GM12872 (cell line): Measurements from ENCODE around the gene MYOG.

Experiments
- TF ChIP-seq, protein P1 (sequence below): IDR thresholded peaks from 3 replicates; pipeline ENCODE4 v1.5.1; 2011; ENCODE audit warnings: low read depth, mild to moderate bottlenecking, low read length, moderate library complexity; ENCODE audit not compliant: insufficient read depth

Gene MYOG

GRCh38 chr1:203128431-203128715, 42.6 kb upstream of the MYOG start:
- TF ChIP-seq, protein P1, sequence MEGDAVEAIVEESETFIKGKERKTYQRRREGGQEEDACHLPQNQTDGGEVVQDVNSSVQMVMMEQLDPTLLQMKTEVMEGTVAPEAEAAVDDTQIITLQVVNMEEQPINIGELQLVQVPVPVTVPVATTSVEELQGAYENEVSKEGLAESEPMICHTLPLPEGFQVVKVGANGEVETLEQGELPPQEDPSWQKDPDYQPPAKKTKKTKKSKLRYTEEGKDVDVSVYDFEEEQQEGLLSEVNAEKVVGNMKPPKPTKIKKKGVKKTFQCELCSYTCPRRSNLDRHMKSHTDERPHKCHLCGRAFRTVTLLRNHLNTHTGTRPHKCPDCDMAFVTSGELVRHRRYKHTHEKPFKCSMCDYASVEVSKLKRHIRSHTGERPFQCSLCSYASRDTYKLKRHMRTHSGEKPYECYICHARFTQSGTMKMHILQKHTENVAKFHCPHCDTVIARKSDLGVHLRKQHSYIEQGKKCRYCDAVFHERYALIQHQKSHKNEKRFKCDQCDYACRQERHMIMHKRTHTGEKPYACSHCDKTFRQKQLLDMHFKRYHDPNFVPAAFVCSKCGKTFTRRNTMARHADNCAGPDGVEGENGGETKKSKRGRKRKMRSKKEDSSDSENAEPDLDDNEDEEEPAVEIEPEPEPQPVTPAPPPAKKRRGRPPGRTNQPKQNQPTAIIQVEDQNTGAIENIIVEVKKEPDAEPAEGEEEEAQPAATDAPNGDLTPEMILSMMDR: no peak

DNA sequence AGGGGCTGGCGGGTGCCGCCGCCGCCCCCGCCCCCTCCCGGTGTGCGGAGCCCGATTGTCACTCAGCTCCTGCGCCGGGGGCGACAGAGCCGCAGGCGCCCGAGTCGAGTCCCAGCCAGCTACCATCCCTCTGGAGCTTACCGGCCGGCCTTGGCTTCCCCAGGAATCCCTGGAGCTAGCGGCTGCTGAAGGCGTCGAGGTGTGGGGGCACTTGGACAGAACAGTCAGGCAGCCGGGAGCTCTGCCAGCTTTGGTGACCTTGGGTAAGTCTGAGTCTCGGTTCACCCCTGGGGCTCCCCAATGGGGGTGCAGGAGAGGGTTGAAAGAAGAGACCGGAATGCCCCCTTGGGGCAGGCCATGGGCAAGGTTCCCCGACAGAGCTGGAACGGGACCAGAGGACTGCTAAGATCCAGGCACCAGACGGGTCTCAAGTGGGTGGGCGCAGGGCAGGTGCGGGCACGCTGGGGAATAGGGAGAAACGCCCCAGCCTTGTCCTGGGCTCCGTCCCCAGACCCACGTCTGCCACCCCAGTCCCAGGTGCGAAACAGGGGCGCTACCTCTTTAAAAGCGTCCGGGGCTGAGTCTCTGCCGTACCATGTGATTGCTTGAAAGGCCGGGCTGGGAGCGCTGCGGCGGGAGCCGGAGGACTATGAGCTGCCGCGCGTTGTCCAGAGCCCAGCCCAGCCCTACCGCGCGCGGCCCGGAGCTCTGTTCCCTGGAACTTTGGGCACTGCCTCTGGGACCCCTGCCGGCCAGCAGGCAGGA, 42.0 kb upstream of the MYOG start, which contains the start of gene ADORA1:
ADORA1 (plus strand) TSS at position 61 of the 765 bp plus-strand sequence. CDS start 1,116 bp downstream, outside the sequence.
- TF ChIP-seq, protein P1: no peak

- TF ChIP-seq, protein P1: no peak
These were observed 41.3 kb upstream of the MYOG start for GRCh38 chr1:203126866-203127665.

- TF ChIP-seq, protein P1: peak; percentile 26; the same call in 1 of the 3 replicates
These were observed 40.5 kb upstream of the MYOG start for GRCh38 chr1:203126151-203126865.

- TF ChIP-seq, protein P1: no peak
These were observed 38.9 kb upstream of the MYOG start for GRCh38 chr1:203124546-203125317.

GRCh38 chr1:203124011-203124410, 38.2 kb upstream of the MYOG start:
- TF ChIP-seq, protein P1: no peak
